PC-9 (cell line): ENCODE results near the gene SLCO2A1.

Experiments used
- EZH2 ChIP-seq: fragments of 200-600 bp; sonication (generic); IDR thresholded peaks from 2 replicates; pipeline ENCODE4 v1.8.0; 2017; ENCODE audit warnings: antibody characterized with exemption, low read depth
- TF ChIP-seq, protein P1 (sequence below): fragments of 200-600 bp; sonication (generic); conservative IDR thresholded peaks from 2 replicates; pipeline ENCODE4 v1.6.1; 2017; ENCODE audit warnings: mixed run types, antibody characterized with exemption, mild to moderate bottlenecking, moderate library complexity

DNA sequence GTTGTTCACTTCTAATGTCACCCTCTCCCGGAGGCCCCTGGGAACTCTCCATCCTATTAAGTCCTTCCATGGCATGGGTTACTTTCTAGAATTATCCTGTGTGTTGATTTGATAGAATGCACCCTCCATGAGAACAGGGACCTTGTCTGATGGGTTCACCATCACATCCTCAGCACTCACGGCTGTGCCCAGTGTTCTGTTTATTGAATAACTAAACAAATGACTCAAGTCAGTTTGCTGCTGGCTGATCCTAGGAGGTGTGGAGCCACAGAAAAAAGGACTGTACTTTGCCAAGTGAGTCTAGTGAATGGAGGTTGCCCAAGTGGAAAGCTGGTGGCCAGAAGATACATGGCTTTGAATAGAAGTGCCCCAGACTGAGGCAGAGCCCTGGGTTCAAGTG lies 85.5 kb downstream of the SLCO2A1 start:
- TF ChIP-seq, protein P1, sequence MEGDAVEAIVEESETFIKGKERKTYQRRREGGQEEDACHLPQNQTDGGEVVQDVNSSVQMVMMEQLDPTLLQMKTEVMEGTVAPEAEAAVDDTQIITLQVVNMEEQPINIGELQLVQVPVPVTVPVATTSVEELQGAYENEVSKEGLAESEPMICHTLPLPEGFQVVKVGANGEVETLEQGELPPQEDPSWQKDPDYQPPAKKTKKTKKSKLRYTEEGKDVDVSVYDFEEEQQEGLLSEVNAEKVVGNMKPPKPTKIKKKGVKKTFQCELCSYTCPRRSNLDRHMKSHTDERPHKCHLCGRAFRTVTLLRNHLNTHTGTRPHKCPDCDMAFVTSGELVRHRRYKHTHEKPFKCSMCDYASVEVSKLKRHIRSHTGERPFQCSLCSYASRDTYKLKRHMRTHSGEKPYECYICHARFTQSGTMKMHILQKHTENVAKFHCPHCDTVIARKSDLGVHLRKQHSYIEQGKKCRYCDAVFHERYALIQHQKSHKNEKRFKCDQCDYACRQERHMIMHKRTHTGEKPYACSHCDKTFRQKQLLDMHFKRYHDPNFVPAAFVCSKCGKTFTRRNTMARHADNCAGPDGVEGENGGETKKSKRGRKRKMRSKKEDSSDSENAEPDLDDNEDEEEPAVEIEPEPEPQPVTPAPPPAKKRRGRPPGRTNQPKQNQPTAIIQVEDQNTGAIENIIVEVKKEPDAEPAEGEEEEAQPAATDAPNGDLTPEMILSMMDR: no peak
- TF ChIP-seq EZH2: no peak
